ENCODE data around the gene SORCS2. TPM values are rescaled to one million over a fixed set of nuclear protein-coding genes. Genes with fewer than 3 reads are reported as not detected.

Gene SORCS2
- total RNA-seq, 5 donors from 2014 or later (not counting 1 experiment from before 2014, with no cell fraction given): 0.22 TPM; not detected in 4

DNA sequence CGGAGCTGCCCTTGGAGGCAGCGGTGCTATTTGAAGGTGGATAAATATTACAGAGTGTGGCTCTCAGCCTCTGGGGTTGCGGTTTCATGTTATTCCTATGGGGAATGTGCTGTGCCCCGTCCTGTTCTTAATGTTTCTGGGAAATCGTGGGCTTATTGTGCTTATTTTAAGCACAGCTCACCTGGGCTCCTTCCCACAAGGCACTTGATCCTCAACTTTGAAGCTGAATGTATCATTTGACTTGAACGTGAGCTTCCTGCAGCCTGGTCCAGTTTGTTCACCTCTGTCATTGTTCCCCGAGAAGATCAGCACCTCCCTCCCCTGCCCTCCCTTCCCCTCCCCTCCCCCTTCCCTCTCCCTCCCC is 3.9 kb downstream of the SORCS2 start:
- Mint-ChIP-seq H3K27ac (no peak overlapping the region), H3K9me3 (no peaks in the 10 kb centered on the region), H3K4me1 (peaks cover 0 to 1% (median 1%) of the 10 kb centered on the region in 3 donors), H3K36me3 (no peaks in the 10 kb centered on the region), H3K4me3 (no peak overlapping the region), H3K27me3 (peaks cover 43 to 66% of the 10 kb centered on the region in 2 donors)
- no peak for DNase-seq
- ATAC-seq (replicated peaks in 1 of 4): no peak
- Histone ChIP-seq H3K36me3 (ENCODE audit: control insufficient read depth in 2 of 2, extremely low read depth in 1 of 2, insufficient read depth in 1 of 2, low read length in 1 of 2) (no peaks in the 10 kb centered on the region), H3K4me3 (ENCODE audit: control insufficient read depth in 1 of 2, extremely low read depth in 1 of 2, low read length in 1 of 2) (no peak overlapping the region), H3K27ac (ENCODE audit: low read length) (no peak overlapping the region), H3K27me3 (replicated peaks in 1 of 2; ENCODE audit: control insufficient read depth in 2 of 2, extremely low read depth in 1 of 2, insufficient read depth in 2 of 2, low read length in 1 of 2) (peaks cover 0 to 76% of the 10 kb centered on the region in 2 experiments), H3K9me3 (no peaks in the 10 kb centered on the region), H3K4me1 (ENCODE audit: control insufficient read depth in 1 of 2, extremely low read depth in 1 of 2, insufficient read depth in 2 of 2, low read length in 2 of 2) (peaks cover 0 to 10% of the 10 kb centered on the region in 2 experiments)
- POLR2A ChIA-PET: interaction anchor here in 1 of 2 donors (0.6 kb wide), 1 partner anchor 19 kb away, joined by 5 read pairs; no protein-coding TSS in a partner anchor
- 86% methylated on average over 5 of the region's 7 CpGs for WGBS (ENCODE audit: insufficient coverage)
- CTCF ChIA-PET: no interaction called here

DNA sequence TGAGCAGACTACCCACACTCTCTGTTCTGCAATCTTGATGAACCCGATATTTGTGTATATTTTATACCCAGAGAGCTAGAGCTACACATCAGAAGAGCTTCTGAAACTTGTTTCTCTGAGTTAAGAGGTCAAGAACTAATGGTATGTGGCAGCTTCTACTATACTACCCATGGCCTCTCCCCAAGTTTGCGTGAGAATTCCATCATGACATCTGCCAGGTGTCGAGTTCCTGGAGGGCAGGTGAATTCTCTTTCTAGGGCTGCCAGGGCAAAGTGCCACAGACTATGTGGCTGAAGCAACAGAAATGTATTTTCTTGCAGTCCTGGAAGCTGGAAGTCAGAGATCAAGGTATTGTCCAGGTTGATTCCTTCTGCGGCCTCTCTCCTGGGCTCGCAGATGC is 4.4 kb downstream of the SORCS2 start:
- Histone ChIP-seq H3K4me1 (ENCODE audit: control insufficient read depth in 1 of 2, extremely low read depth in 1 of 2, insufficient read depth in 2 of 2, low read length in 2 of 2) (peaks cover 0 to 10% of the 10 kb centered on the region in 2 experiments), H3K27ac (ENCODE audit: low read length) (no peak overlapping the region), H3K27me3 (replicated peaks in 1 of 2; ENCODE audit: control insufficient read depth in 2 of 2, extremely low read depth in 1 of 2, insufficient read depth in 2 of 2, low read length in 1 of 2) (peaks cover 0 to 76% of the 10 kb centered on the region in 2 experiments), H3K9me3 (no peaks in the 10 kb centered on the region), H3K36me3 (ENCODE audit: control insufficient read depth in 2 of 2, extremely low read depth in 1 of 2, insufficient read depth in 1 of 2, low read length in 1 of 2) (no peaks in the 10 kb centered on the region), H3K4me3 (ENCODE audit: control insufficient read depth in 1 of 2, extremely low read depth in 1 of 2, low read length in 1 of 2) (no peak overlapping the region)
- CTCF ChIA-PET: no interaction called here
- Mint-ChIP-seq H3K4me1 (peaks cover 0 to 1% (median 1%) of the 10 kb centered on the region in 3 donors), H3K36me3 (no peaks in the 10 kb centered on the region), H3K4me3 (no peak overlapping the region), H3K27ac (no peak overlapping the region), H3K9me3 (no peaks in the 10 kb centered on the region), H3K27me3 (peaks cover 43 to 70% of the 10 kb centered on the region in 2 donors)
- no peak for DNase-seq
- 78% methylated on average over 4 of the region's 5 CpGs for WGBS (ENCODE audit: insufficient coverage)
- POLR2A ChIA-PET: interaction anchor here in 1 of 2 donors (0.6 kb wide), 1 partner anchor 19 kb away, joined by 5 read pairs; no protein-coding TSS in a partner anchor
- no peak for ATAC-seq (replicated peaks in 1 of 4)

DNA sequence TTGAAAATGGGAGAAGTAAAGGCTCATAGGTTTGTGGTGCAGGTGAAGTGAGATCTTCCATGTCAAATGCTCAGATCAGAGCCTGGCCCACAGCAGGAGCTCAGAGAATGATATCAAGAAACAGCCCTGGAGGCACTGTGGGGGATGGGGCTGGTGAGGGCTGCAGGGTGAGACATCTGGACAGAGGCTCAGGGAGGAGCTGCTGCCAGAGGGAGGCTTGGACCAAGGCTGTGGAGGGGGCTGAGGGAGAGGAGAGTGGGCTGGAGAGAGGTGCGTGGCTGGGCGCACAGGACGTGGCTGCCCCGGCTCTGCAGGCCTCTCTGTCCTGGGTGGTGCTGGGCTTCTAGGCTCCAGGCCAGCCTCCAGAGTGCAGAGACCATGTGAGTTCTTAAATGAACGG is 5.6 kb downstream of the SORCS2 start:
- WGBS (ENCODE audit: insufficient coverage): 77% methylated on average over 5 of the region's 5 CpGs
- no peak overlapping the region for H3K4me3 ChIP-seq (ENCODE audit: control insufficient read depth in 1 of 2, extremely low read depth in 1 of 2, low read length in 1 of 2)
- no peaks in the 10 kb centered on the region for H3K36me3 Mint-ChIP-seq
- no peaks in the 10 kb centered on the region for H3K36me3 ChIP-seq (ENCODE audit: control insufficient read depth in 2 of 2, extremely low read depth in 1 of 2, insufficient read depth in 1 of 2, low read length in 1 of 2)
- H3K27ac ChIP-seq (ENCODE audit: low read length): no peak overlapping the region
- DNase-seq: no peak
- peaks cover 43 to 67% of the 10 kb centered on the region in 2 donors for H3K27me3 Mint-ChIP-seq
- peaks cover 0 to 74% of the 10 kb centered on the region in 2 experiments for H3K27me3 ChIP-seq (replicated peaks in 1 of 2; ENCODE audit: control insufficient read depth in 2 of 2, extremely low read depth in 1 of 2, insufficient read depth in 2 of 2, low read length in 1 of 2)
- ChIA-PET CTCF (no interaction called here), POLR2A (no interaction called here)
- peaks cover 0 to 1% (median 0%) of the 10 kb centered on the region in 3 donors for H3K4me1 Mint-ChIP-seq
- peaks cover 0 to 7% of the 10 kb centered on the region in 2 experiments for H3K4me1 ChIP-seq (ENCODE audit: control insufficient read depth in 1 of 2, extremely low read depth in 1 of 2, insufficient read depth in 2 of 2, low read length in 2 of 2)
- no peaks in the 10 kb centered on the region for H3K9me3 ChIP-seq
- no peaks in the 10 kb centered on the region for H3K9me3 Mint-ChIP-seq
- H3K27ac Mint-ChIP-seq: no peak overlapping the region
- ATAC-seq (replicated peaks in 1 of 4): no peak
- no peak overlapping the region for H3K4me3 Mint-ChIP-seq

DNA sequence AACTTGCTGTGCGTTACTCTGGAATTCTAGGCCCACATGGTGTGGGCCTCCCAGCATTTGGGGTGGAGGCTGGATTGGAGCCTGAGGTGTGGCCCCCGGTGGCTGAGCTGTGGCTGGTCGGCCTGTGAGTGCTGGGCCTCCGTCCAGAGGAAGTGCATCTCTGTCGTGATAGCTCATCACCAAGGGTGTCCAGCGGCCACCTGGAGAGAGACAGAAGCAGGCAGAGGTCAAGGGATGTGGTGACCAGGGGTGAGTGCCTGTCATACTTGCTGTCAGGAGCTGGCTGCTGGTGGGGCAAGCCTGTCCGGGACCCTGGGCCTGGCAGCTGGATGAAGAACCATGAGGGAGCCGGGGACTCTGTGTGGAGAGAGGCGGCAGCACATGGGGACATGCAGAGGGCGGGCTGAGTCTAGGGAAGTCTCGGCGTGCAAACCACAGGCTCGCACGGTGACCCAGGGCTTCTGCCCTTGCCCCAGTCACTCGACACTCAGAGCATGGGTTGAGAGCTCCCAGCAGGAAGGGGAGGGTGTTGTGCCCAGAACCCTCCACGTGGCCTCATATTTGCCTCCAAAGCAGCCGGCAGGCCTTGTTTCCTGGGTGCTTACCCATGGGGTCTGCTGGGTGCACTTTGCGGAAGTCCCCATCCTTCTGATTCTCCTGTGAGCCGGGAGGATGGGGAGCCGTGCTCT is 6.2 kb downstream of the SORCS2 start:
- Histone ChIP-seq H3K4me1 (ENCODE audit: control insufficient read depth in 1 of 2, extremely low read depth in 1 of 2, insufficient read depth in 2 of 2, low read length in 2 of 2) (peaks cover 0 to under 1% of the 10 kb centered on the region in 2 experiments), H3K27me3 (replicated peaks in 1 of 2; ENCODE audit: control insufficient read depth in 2 of 2, extremely low read depth in 1 of 2, insufficient read depth in 2 of 2, low read length in 1 of 2) (peaks cover 0 to 67% of the 10 kb centered on the region in 2 experiments), H3K36me3 (ENCODE audit: control insufficient read depth in 2 of 2, extremely low read depth in 1 of 2, insufficient read depth in 1 of 2, low read length in 1 of 2) (no peaks in the 10 kb centered on the region), H3K27ac (ENCODE audit: low read length) (no peak overlapping the region), H3K4me3 (ENCODE audit: control insufficient read depth in 1 of 2, extremely low read depth in 1 of 2, low read length in 1 of 2) (no peak overlapping the region), H3K9me3 (no peaks in the 10 kb centered on the region)
- H3K27me3 Mint-ChIP-seq: peaks cover 43 to 62% of the 10 kb centered on the region in 2 donors
- ATAC-seq (replicated peaks in 1 of 4): no peak
- 73% methylated on average over 15 of the region's 20 CpGs for WGBS (ENCODE audit: insufficient coverage)
- H3K9me3 Mint-ChIP-seq: no peaks in the 10 kb centered on the region
- ChIA-PET CTCF (no interaction called here), POLR2A (no interaction called here)
- no peaks in the 10 kb centered on the region for H3K36me3 Mint-ChIP-seq
- peaks cover 0 to 1% (median 0%) of the 10 kb centered on the region in 3 donors for H3K4me1 Mint-ChIP-seq
- no peak overlapping the region for H3K27ac Mint-ChIP-seq
- peak in 1 of 35 experiments; percentile 17 for DNase-seq
- no peak overlapping the region for H3K4me3 Mint-ChIP-seq

DNA sequence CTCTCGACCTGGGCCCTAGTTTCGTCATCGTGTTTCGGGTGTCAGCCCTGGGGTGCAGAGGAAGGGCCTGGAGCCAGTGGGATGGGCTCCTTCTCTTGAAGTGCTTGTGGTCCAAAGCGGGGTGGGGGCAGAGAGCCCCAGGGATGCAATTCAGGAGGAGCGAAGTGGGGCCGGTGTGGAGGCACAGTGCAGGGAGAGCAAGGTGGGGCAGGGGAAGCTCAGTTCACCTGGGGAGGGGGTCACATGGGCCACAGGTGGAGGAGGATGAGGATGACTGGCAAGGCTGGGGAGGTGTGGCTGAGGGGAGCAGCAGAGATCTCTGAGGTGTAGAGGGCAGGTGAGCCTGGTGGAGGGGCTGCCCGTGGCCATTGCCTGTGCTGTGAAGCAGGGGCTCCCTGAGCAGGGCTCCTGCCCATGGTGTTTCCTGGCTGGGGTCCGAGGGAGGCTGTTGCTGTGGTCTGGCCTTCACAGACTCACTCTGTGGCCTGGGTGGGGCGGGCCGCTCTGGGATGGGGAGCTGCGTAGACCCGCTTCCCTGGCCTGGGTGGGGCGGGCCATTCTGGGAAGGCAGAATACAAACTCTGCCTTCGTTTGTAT is 6.9 kb downstream of the SORCS2 start:
- no peak for ATAC-seq (replicated peaks in 1 of 4)
- 74% methylated on average over 11 of the region's 15 CpGs for WGBS (ENCODE audit: insufficient coverage)

DNA sequence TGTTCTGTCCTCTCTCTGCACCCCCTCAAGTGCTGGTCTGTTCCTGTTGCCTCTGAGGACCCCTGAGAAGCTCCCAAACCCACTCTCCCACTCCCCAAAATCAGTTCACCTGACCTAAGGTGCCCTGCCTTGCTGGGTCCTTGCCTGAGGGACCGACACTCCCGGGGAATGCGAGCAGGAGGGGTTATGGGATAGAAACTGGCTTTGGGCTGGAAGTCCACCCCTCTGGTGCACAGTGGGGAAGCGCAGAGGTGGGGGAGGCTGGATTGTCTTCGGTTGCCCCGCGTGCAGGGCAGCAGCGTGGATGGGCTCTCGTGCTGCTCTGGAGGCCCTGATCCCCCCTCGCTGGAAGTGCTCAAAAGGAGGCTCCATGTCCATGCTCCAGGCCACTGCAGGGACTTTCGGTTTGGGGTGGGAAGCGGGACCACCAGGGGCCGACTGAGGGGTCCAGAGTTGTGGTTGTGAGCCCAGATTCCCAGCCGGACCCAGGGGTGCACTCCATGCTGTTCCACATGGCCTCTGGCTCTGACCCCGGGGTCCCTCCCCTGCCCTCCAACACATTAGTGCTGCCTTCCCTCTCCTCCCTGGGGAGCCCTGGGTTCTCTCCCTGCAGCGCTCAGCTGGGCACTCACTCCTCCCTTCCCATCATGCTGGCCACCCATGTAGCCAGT is 7.6 kb downstream of the SORCS2 start:
- H3K27me3 Mint-ChIP-seq: peaks cover 31 to 55% of the 10 kb centered on the region in 2 donors
- CTCF ChIA-PET: no interaction called here
- POLR2A ChIA-PET: no interaction called here
- ATAC-seq (replicated peaks in 1 of 4): no peak
- no peaks in the 10 kb centered on the region for H3K9me3 Mint-ChIP-seq
- Histone ChIP-seq H3K27me3 (replicated peaks in 1 of 2; ENCODE audit: control insufficient read depth in 2 of 2, extremely low read depth in 1 of 2, insufficient read depth in 2 of 2, low read length in 1 of 2) (peaks cover 0 to 55% of the 10 kb centered on the region in 2 experiments), H3K27ac (ENCODE audit: low read length) (no peak overlapping the region), H3K9me3 (no peaks in the 10 kb centered on the region), H3K36me3 (ENCODE audit: control insufficient read depth in 2 of 2, extremely low read depth in 1 of 2, insufficient read depth in 1 of 2, low read length in 1 of 2) (no peaks in the 10 kb centered on the region), H3K4me3 (ENCODE audit: control insufficient read depth in 1 of 2, extremely low read depth in 1 of 2, low read length in 1 of 2) (no peak overlapping the region), H3K4me1 (ENCODE audit: control insufficient read depth in 1 of 2, extremely low read depth in 1 of 2, insufficient read depth in 2 of 2, low read length in 2 of 2) (no peaks in the 10 kb centered on the region)
- H3K27ac Mint-ChIP-seq: no peak overlapping the region
- DNase-seq: no peak
- H3K36me3 Mint-ChIP-seq: no peaks in the 10 kb centered on the region
- no peaks in the 10 kb centered on the region for H3K4me1 Mint-ChIP-seq
- no peak overlapping the region for H3K4me3 Mint-ChIP-seq
- 76% methylated on average over 14 of the region's 16 CpGs for WGBS (ENCODE audit: insufficient coverage)

More for the DNA sequence above, 6.9 kb downstream of the SORCS2 start:
- peaks cover 37 to 58% of the 10 kb centered on the region in 2 donors for H3K27me3 Mint-ChIP-seq
- peaks cover 0 to 61% of the 10 kb centered on the region in 2 experiments for H3K27me3 ChIP-seq (replicated peaks in 1 of 2; ENCODE audit: control insufficient read depth in 2 of 2, extremely low read depth in 1 of 2, insufficient read depth in 2 of 2, low read length in 1 of 2)
- H3K4me3 Mint-ChIP-seq: no peak overlapping the region
- DNase-seq: peak in 1 of 35 experiments; percentile 8
- H3K9me3 Mint-ChIP-seq: no peaks in the 10 kb centered on the region
- H3K4me1 ChIP-seq (ENCODE audit: control insufficient read depth in 1 of 2, extremely low read depth in 1 of 2, insufficient read depth in 2 of 2, low read length in 2 of 2): no peaks in the 10 kb centered on the region
- H3K36me3 ChIP-seq (ENCODE audit: control insufficient read depth in 2 of 2, extremely low read depth in 1 of 2, insufficient read depth in 1 of 2, low read length in 1 of 2): no peaks in the 10 kb centered on the region
- no peak overlapping the region for H3K4me3 ChIP-seq (ENCODE audit: control insufficient read depth in 1 of 2, extremely low read depth in 1 of 2, low read length in 1 of 2)
- POLR2A ChIA-PET: no interaction called here
- no peaks in the 10 kb centered on the region for H3K9me3 ChIP-seq
- peaks cover 0 to under 1% (median 0%) of the 10 kb centered on the region in 3 donors for H3K4me1 Mint-ChIP-seq
- CTCF ChIA-PET: no interaction called here
- no peak overlapping the region for H3K27ac Mint-ChIP-seq
- no peak overlapping the region for H3K27ac ChIP-seq (ENCODE audit: low read length)
- no peaks in the 10 kb centered on the region for H3K36me3 Mint-ChIP-seq
